ENCODE results near the gene CHCHD6. TPM values are rescaled to one million over a fixed set of nuclear protein-coding genes. Genes with fewer than 3 reads are reported as not detected.

Gene CHCHD6
- total RNA-seq, 4 donors from 2014 or later, result 2.4 to 44.6 (median 5.1) TPM

- no peak for TF ChIP-seq POLR2A (IDR thresholded peaks at IDR 0.05)
- TF ChIP-seq, protein P1, sequence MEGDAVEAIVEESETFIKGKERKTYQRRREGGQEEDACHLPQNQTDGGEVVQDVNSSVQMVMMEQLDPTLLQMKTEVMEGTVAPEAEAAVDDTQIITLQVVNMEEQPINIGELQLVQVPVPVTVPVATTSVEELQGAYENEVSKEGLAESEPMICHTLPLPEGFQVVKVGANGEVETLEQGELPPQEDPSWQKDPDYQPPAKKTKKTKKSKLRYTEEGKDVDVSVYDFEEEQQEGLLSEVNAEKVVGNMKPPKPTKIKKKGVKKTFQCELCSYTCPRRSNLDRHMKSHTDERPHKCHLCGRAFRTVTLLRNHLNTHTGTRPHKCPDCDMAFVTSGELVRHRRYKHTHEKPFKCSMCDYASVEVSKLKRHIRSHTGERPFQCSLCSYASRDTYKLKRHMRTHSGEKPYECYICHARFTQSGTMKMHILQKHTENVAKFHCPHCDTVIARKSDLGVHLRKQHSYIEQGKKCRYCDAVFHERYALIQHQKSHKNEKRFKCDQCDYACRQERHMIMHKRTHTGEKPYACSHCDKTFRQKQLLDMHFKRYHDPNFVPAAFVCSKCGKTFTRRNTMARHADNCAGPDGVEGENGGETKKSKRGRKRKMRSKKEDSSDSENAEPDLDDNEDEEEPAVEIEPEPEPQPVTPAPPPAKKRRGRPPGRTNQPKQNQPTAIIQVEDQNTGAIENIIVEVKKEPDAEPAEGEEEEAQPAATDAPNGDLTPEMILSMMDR (IDR thresholded peaks at IDR 0.05), result no peak
- no peak overlapping the region for H3K4me3 ChIP-seq
- H3K36me3 ChIP-seq, result no peaks in the 10 kb centered on the region
- DNase-seq, result no peak
- H3K9me3 ChIP-seq, result peaks cover 0 to 9% (median 0%) of the 10 kb centered on the region in 4 donors
- peaks cover 0 to 7% (median 0%) of the 10 kb centered on the region in 4 donors for H3K4me1 ChIP-seq
- H3K27me3 ChIP-seq, result no peaks in the 10 kb centered on the region
- no peak overlapping the region for H3K27ac ChIP-seq
These were observed 268.8 kb downstream of the CHCHD6 start for GRCh38 chr3:126972866-126973265.

DNA sequence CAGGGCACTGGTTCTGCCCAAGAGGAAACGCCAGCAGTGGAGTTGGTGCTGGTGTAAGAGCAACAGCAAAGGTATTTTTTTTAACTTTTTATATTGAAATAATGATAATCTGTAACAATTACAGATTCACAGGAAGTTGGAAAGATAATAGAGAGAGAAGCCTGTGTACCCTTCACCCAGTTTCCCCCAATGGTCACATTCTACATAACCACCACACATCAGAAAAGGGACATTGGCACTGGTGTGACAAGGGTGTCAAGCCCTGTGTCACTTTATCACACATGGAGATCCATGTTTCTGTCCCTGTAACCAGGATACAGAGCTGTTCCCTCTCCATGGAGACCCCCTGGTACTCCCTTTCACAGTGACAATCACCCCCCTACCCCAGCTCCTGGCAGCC, 269.8 kb downstream of the CHCHD6 start:
- TF ChIP-seq, protein P1 (IDR thresholded peaks at IDR 0.05), result no peak
- no peak for TF ChIP-seq POLR2A (IDR thresholded peaks at IDR 0.05)
- no peak for DNase-seq
- Histone ChIP-seq H3K27me3 (no peaks in the 10 kb centered on the region), H3K27ac (no peak overlapping the region), H3K9me3 (peaks cover 0 to 9% (median 0%) of the 10 kb centered on the region in 4 donors), H3K36me3 (no peaks in the 10 kb centered on the region), H3K4me1 (peaks cover 0 to 7% (median 0%) of the 10 kb centered on the region in 4 donors), H3K4me3 (no peak overlapping the region)

DNA sequence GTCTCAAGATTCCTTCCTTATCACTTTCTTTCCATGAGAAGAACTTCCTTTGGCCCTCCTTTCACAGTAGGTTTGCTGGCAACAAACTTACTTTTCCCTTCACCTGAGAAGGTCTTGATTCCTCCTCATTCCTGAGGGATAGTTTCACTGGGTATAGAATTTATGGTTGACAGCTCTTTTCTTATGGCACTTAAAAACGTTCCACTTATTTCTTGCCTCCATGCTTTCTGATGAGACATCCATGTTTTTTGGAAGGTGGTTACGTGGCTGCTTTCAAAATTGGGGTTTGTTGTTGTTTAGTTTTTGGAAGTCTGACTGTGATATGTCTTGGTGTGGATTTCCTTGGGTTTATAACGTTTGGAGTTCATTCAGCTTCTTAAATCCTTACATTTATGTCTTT, 270.7 kb downstream of the CHCHD6 start:
- Histone ChIP-seq H3K4me3 (no peak overlapping the region), H3K27me3 (no peaks in the 10 kb centered on the region)

GRCh38 chr3:126976906-126977305, 272.9 kb downstream of the CHCHD6 start:
- no peak for TF ChIP-seq POLR2A (IDR thresholded peaks at IDR 0.05)
- TF ChIP-seq, protein P1 (IDR thresholded peaks at IDR 0.05), result no peak
- DNase-seq, result no peak
- H3K27ac ChIP-seq, result no peak overlapping the region
- peaks cover 0 to 9% (median 0%) of the 10 kb centered on the region in 4 donors for H3K9me3 ChIP-seq
- H3K4me3 ChIP-seq, result no peak overlapping the region
- H3K27me3 ChIP-seq, result no peaks in the 10 kb centered on the region
- H3K4me1 ChIP-seq, result peaks cover 0 to 8% (median 3%) of the 10 kb centered on the region in 4 donors
- no peaks in the 10 kb centered on the region for H3K36me3 ChIP-seq

More for the DNA sequence above, 270.7 kb downstream of the CHCHD6 start:
- H3K9me3 ChIP-seq, result peaks cover 0 to 9% (median 0%) of the 10 kb centered on the region in 4 donors
- no peak for DNase-seq
- no peaks in the 10 kb centered on the region for H3K36me3 ChIP-seq
- TF ChIP-seq, protein P1 (IDR thresholded peaks at IDR 0.05), result no peak
- no peak for TF ChIP-seq POLR2A (IDR thresholded peaks at IDR 0.05)
- H3K4me1 ChIP-seq, result peaks cover 0 to 7% (median 0%) of the 10 kb centered on the region in 4 donors
- no peak overlapping the region for H3K27ac ChIP-seq

GRCh38 chr3:126977821-126978220, 273.8 kb downstream of the CHCHD6 start:
- no peaks in the 10 kb centered on the region for H3K27me3 ChIP-seq
- no peak for DNase-seq
- H3K9me3 ChIP-seq, result peaks cover 0 to 9% (median 0%) of the 10 kb centered on the region in 4 donors
- H3K4me1 ChIP-seq, result peaks cover 0 to 9% (median 3%) of the 10 kb centered on the region in 4 donors
- H3K36me3 ChIP-seq, result no peaks in the 10 kb centered on the region
- TF ChIP-seq, protein P1 (IDR thresholded peaks at IDR 0.05), result no peak
- no peak overlapping the region for H3K4me3 ChIP-seq
- no peak overlapping the region for H3K27ac ChIP-seq

DNA sequence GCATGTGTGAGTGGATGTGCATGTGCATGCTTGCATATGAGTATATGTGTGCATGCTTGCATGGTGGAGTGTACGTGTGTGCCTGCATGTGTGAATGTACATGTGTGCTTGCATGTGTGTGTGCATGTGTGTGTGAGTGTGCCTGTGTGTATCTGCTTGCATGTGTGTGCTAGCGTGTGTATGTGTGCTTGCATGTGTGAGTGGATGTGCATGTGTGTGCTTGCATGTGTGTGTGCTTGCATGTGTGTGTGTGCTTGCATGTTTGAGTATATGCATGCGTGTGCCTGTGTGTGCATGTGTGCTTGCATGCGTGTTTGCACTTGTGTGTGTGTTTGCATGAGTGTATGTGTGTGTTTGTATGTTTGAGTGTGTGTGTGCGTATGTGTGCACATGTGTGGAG, 274.3 kb downstream of the CHCHD6 start:
- H3K27me3 ChIP-seq, result no peaks in the 10 kb centered on the region
- TF ChIP-seq, protein P1 (IDR thresholded peaks at IDR 0.05), result no peak
- no peak for TF ChIP-seq POLR2A (IDR thresholded peaks at IDR 0.05)
- no peak overlapping the region for H3K27ac ChIP-seq
- peaks cover 0 to 9% (median 3%) of the 10 kb centered on the region in 4 donors for H3K4me1 ChIP-seq
- H3K9me3 ChIP-seq, result peaks cover 0 to 9% (median 0%) of the 10 kb centered on the region in 4 donors
- H3K36me3 ChIP-seq, result no peaks in the 10 kb centered on the region
- no peak overlapping the region for H3K4me3 ChIP-seq
- no peak for DNase-seq
